Natural killer cell treated with Interleukin-12 subunit alpha and Interleukin-12 subunit beta and Interleukin-15 and Interleukin-18, amount 100 ng/mL, for 72 hours (primary cell): Measurements from ENCODE around the gene USP17L5. TPM values are rescaled to one million over a fixed set of nuclear protein-coding genes. Genes with fewer than 3 reads are reported as not detected.

Experiments
- total RNA-seq, 2 donors: library from RNA; stranded (reverse); gene quantifications; one replicate each; pipeline ENCODE4 v1.2.3, GENCODE V29; 2022

The USP17L5 gene
- total RNA-seq, 2 donors from 2014 or later: not detected

Other genes starting within 250 kb of the USP17L5 start
- gene FAM90A26, start 169.0 kb upstream of the USP17L5 start, total RNA-seq: not detected
- gene USP17L10, start 128.7 kb upstream of the USP17L5 start, total RNA-seq: not detected
- not detected for gene USP17L11, start 124.0 kb upstream of the USP17L5 start, total RNA-seq
- not detected for gene USP17L12, start 119.3 kb upstream of the USP17L5 start, total RNA-seq
- not detected for gene USP17L13, start 114.5 kb upstream of the USP17L5 start, total RNA-seq
- gene USP17L15, start 105.0 kb upstream of the USP17L5 start, total RNA-seq: not detected
- gene USP17L17, start 95.5 kb upstream of the USP17L5 start, total RNA-seq: not detected
- not detected for gene USP17L18, start 90.8 kb upstream of the USP17L5 start, total RNA-seq
- gene USP17L19, start 86.0 kb upstream of the USP17L5 start, total RNA-seq: not detected
- gene USP17L20, start 81.3 kb upstream of the USP17L5 start, total RNA-seq: not detected
- gene USP17L21, start 76.5 kb upstream of the USP17L5 start, total RNA-seq: not detected
- gene USP17L22, start 71.8 kb upstream of the USP17L5 start, total RNA-seq: not detected
- not detected for gene USP17L24, start 14.2 kb upstream of the USP17L5 start, total RNA-seq
- gene USP17L25, start 9.5 kb upstream of the USP17L5 start, total RNA-seq: not detected
- not detected for gene USP17L26, start 4.7 kb upstream of the USP17L5 start, total RNA-seq
- not detected for gene USP17L27, start 4.7 kb downstream of the USP17L5 start, total RNA-seq
- not detected for gene USP17L28, start 9.5 kb downstream of the USP17L5 start, total RNA-seq
- not detected for gene USP17L29, start 14.2 kb downstream of the USP17L5 start, total RNA-seq
- not detected for gene USP17L30, start 23.7 kb downstream of the USP17L5 start, total RNA-seq
- not detected for gene DEFB131A, start 105.0 kb downstream of the USP17L5 start, total RNA-seq